ENCODE data around the gene DUSP15.

DUSP15 gene

DNA sequence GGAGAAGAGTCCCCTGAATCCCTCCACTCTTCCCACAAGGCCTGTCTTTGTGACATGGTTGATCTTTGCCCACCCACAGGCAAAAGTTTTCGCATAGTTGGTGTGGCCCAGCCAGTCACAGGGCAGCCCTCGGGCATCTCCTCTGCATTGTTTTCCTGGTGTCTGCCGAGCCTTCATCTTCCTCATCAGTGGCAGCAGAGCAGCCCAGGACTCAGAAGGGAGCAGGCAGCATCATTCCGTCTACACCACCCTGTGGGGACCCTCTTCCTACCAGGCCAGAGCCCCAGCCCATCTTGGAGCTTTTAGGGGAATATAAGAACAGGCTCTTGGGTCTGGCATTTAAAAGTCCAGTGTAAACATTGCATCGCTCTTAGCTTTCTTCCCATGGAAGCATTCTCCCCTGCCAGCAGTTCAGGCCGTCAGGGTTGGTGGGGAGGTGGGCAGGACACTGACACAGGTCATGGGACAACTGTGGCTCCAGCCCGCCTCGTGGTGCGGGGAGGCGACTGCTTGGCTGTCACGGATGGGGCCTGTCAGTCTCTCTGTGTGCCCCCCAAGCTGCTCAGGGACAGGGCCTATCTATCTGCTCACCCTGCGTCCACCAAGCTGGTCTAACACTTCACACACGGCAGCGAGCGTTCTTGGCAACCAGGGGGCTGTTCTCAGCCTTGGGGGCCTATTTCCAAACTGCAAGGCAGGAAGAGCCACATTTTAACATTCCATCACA lies 43.3 kb upstream of the DUSP15 start:
- DNase-seq (ENCODE audit: low spot score): no peak
- TF ChIP-seq CTCF (IDR thresholded peaks at IDR 0.05; ENCODE audit: extremely low read depth, missing control alignments): no peak

- no peak for DNase-seq (ENCODE audit: low spot score)
- TF ChIP-seq CTCF (IDR thresholded peaks at IDR 0.05; ENCODE audit: extremely low read depth, missing control alignments): no peak
Observed at GRCh38 chr20:31910071-31910803, 39.9 kb upstream of the DUSP15 start.

DNA sequence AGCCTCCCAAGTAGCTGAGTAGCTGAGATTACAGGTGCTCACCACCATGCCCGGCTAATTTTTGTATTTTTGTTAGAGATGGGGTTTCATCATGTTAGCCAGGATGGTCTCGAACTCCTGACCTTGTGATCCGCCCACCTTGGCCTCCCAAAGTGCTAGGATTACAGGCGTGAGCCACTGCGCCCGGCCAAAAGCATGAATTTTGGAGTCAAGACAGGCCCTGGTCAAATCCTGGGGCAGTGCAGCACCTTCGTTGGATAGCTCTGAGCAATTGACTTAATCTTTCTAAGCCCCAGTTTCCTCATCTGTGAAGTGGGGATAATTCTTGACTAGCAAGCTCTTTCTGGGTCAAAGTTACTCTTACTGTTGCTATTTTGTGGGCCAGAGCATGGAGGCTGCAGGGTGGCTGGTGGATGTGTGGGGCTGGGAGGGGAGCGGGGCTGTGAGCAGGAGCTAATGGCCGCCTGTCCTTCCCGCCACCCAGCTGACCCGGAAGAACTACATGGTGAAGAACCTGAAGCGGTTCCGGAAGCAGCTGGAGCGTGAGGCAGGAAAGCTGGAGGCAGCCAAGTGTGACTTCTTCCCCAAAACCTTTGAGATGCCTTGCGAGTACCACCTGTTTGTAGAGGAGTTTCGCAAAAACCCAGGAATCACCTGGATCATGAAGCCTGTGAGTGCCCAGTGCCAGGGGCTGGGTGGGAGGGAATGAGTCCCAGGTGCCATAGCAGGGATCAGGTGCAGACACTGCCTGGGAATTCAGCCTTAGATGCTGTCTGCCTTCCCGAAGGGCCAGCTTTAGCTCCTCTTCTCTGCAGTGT lies 39.1 kb upstream of the DUSP15 start:
- DNase-seq (ENCODE audit: low spot score): no peak
- no peak for TF ChIP-seq CTCF (IDR thresholded peaks at IDR 0.05; ENCODE audit: extremely low read depth, missing control alignments)

DNA sequence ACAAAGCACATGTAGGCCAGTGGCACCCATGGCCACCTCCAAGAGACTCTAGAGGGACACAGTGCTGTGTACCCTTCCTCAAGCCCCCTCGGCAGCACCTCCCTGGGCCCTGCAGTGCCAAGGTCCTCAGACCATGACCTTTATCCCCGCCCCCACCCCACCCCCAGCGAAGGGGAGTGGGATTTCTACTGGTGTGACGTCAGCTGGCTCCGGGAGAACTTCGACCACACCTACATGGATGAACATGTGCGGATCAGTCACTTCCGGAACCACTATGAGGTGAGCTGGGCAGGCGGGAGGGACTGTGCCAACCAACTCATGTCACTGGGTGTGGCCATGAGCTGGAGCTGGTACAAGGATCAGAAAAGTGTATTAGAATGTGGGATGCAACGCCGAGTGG lies 38.1 kb upstream of the DUSP15 start:
- no peak for TF ChIP-seq CTCF (IDR thresholded peaks at IDR 0.05; ENCODE audit: extremely low read depth, missing control alignments)
- no peak for DNase-seq (ENCODE audit: low spot score)

- TF ChIP-seq CTCF (IDR thresholded peaks at IDR 0.05; ENCODE audit: extremely low read depth, missing control alignments): no peak
- no peak for DNase-seq (ENCODE audit: low spot score)
Observed at GRCh38 chr20:31908016-31908415, 37.7 kb upstream of the DUSP15 start.

- no peak for TF ChIP-seq CTCF (IDR thresholded peaks at IDR 0.05; ENCODE audit: extremely low read depth, missing control alignments)
- DNase-seq (ENCODE audit: low spot score): no peak
Observed at GRCh38 chr20:31907046-31907445, 36.7 kb upstream of the DUSP15 start.

DNA sequence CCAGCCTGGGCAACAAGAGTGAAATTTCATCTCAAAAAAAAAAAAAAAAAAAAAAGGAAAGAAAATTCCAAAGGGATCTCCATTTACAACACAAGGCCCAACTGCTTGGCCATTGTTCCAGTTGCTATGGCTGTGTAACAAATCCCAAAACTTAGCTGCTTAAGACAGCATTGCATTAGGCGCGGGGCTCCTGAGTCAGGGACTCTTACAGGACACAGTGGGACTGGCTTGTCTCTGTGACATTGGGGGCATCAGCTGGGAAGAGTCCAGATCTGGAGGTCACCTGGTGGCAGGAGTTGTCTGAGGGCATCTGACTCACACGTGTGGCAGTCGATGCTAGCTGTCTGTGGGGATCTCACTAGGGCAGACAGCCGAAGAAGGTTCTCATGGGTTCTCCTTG lies 35.7 kb upstream of the DUSP15 start:
- no peak for TF ChIP-seq CTCF (IDR thresholded peaks at IDR 0.05; ENCODE audit: extremely low read depth, missing control alignments)
- DNase-seq (ENCODE audit: low spot score): no peak
